GM18873 (cell line): ENCODE results near the gene CNOT1.
"Not testable (repeated sequence)": the region's sequence is repeated elsewhere in the genome, so short reads cannot be mapped to it uniquely, and the experiment has no call there.

Source experiments
- ATAC-seq: cut with Tn5 transposase; IDR thresholded peaks from one replicate; pipeline ENCODE4 v1.9.1; 2021; ENCODE audit warnings: mild to moderate bottlenecking, moderate library complexity, moderate number of reproducible peaks; ENCODE audit not compliant: unreplicated experiment, low FRiP score

Gene CNOT1

GRCh38 chr16:58639230-58639629 lies 9.6 kb upstream of the CNOT1 start:
- ATAC-seq, result no peak

GRCh38 chr16:58638148-58639036 lies 8.8 kb upstream of the CNOT1 start:
- ATAC-seq, result no peak

GRCh38 chr16:58637021-58637420 lies 7.4 kb upstream of the CNOT1 start:
- not testable (repeated sequence) for ATAC-seq

GRCh38 chr16:58636466-58636865 lies 6.8 kb upstream of the CNOT1 start:
- no peak for ATAC-seq

- no peak for ATAC-seq
These were observed 5.9 kb upstream of the CNOT1 start for GRCh38 chr16:58635502-58635901.

- no peak for ATAC-seq
These were observed 4.7 kb upstream of the CNOT1 start for GRCh38 chr16:58634265-58634802.

GRCh38 chr16:58628845-58629732 lies 537 bp downstream of the CNOT1 start:
- peak; percentile 0 for ATAC-seq

- no peak for ATAC-seq
These were observed 5.4 kb downstream of the CNOT1 start for GRCh38 chr16:58624209-58624608.

GRCh38 chr16:58620396-58620795 lies 9.2 kb downstream of the CNOT1 start:
- ATAC-seq, result no peak

GRCh38 chr16:58615280-58615679 lies 14.3 kb downstream of the CNOT1 start:
- ATAC-seq, result no peak

GRCh38 chr16:58614860-58615259 lies 14.8 kb downstream of the CNOT1 start:
- no peak for ATAC-seq

- no peak for ATAC-seq
These were observed 15.4 kb downstream of the CNOT1 start for GRCh38 chr16:58614212-58614611.

- not testable (repeated sequence) for ATAC-seq
These were observed 16.7 kb downstream of the CNOT1 start for GRCh38 chr16:58612965-58613364.

- ATAC-seq, result no peak
These were observed 21.0 kb downstream of the CNOT1 start for GRCh38 chr16:58608601-58609136.

GRCh38 chr16:58605562-58605961 lies 24.1 kb downstream of the CNOT1 start:
- ATAC-seq, result no peak

- no peak for ATAC-seq
These were observed 38.5 kb downstream of the CNOT1 start for GRCh38 chr16:58591083-58591482.

- ATAC-seq, result no peak
These were observed 40.2 kb downstream of the CNOT1 start for GRCh38 chr16:58589326-58589905.

GRCh38 chr16:58588406-58588805 lies 41.2 kb downstream of the CNOT1 start:
- ATAC-seq, result no peak

- no peak for ATAC-seq
These were observed 43.1 kb downstream of the CNOT1 start for GRCh38 chr16:58586340-58587030.
